H1 (cell line): ENCODE results near the gene TNIP1. TPM values are rescaled to one million over a fixed set of nuclear protein-coding genes. Genes with fewer than 3 reads are reported as not detected.

Experiments
- CTCF ChIA-PET: fragments of 300-600 bp; sonication (Branson Sonifier 250); formaldehyde crosslinking; loops from one replicate; lab custom pipeline; 2021; ENCODE audit not compliant: partially characterized antibody; lab: Charles Lee
- POLR2A ChIA-PET: fragments of 300-600 bp; sonication (Branson Sonifier 250); formaldehyde crosslinking; loops from one replicate; lab custom pipeline; 2021; ENCODE audit warnings: inconsistent platforms; ENCODE audit not compliant: partially characterized antibody; lab: Charles Lee
- DNase-seq, 2 experiments: peaks; one replicate each; pipeline versions ENCODE4 v3.0.0 to v3.0.0-alpha.2; 2010 to 2022; ENCODE audit warnings: low spot score in 2 of 2, low read depth in 1 of 2, mixed read lengths in 1 of 2
- FAIRE-seq: peaks from 2 replicates; lab custom pipeline; 2011; peaks lifted over from hg19 to GRCh38; lab: Jason Lieb, UNC
- H2AFZ ChIP-seq: 2 replicates; pipeline ENCODE4 v1.8.1; 2012; ENCODE audit warnings: low read length, inconsistent platforms
- H2AK5ac ChIP-seq: 2 replicates; pipeline ENCODE4 v1.6.1; 2013; ENCODE audit warnings: low read depth, low read length
- H2BK120ac ChIP-seq: replicated peaks from 2 replicates; pipeline ENCODE3; 2013; ENCODE audit warnings: low read depth, low read length, inconsistent platforms
- H2BK12ac ChIP-seq: 2 replicates; pipeline ENCODE4 v1.6.1; 2013; ENCODE audit warnings: low read depth, low read length
- H2BK15ac ChIP-seq: 2 replicates; pipeline ENCODE4 v1.6.1; 2013; ENCODE audit warnings: low read length
- H2BK20ac ChIP-seq: 2 replicates; pipeline ENCODE4 v1.6.1; 2013; ENCODE audit warnings: low read length
- H2BK5ac ChIP-seq: 2 replicates; pipeline ENCODE4 v1.6.1; 2013; ENCODE audit warnings: low read depth, low read length
- H3K14ac ChIP-seq: 2 replicates; pipeline ENCODE4 v1.6.1; 2013; ENCODE audit warnings: inconsistent platforms; ENCODE audit not compliant: insufficient read length
- H3K18ac ChIP-seq: 2 replicates; pipeline ENCODE4 v1.6.1; 2013; ENCODE audit warnings: low read length; ENCODE audit errors: extremely low read depth
- H3K23ac ChIP-seq: 2 replicates; pipeline ENCODE4 v1.6.1; 2013; ENCODE audit warnings: inconsistent platforms; ENCODE audit not compliant: insufficient read length
- H3K23me2 ChIP-seq: 2 replicates; pipeline ENCODE4 v1.6.1; 2013; ENCODE audit warnings: low read depth, low read length
- H3K27ac ChIP-seq: 2 replicates; pipeline ENCODE4 v1.6.1; 2011; ENCODE audit warnings: low read depth, low read length, inconsistent platforms
- H3K27me3 ChIP-seq, 4 experiments: replicated peaks in 1 of 4; 1 replicate in 1 of 4; 2 replicates in 3 of 4; pipeline versions ENCODE4 v1.6.1 to v1.8.1; 2011 to 2013; ENCODE audit warnings: low read length in 3 of 4, mild to moderate bottlenecking in 3 of 4, inconsistent platforms in 2 of 4, mixed read lengths in 2 of 4, moderate library complexity in 1 of 4; ENCODE audit not compliant: control insufficient read depth in 3 of 4, insufficient read depth in 3 of 4; ENCODE audit errors: extremely low read depth in 1 of 4
- H3K36me3 ChIP-seq, 4 experiments: 2 replicates each; pipeline versions ENCODE4 v1.6.1 to v1.8.1; 2011 to 2013; ENCODE audit warnings: mild to moderate bottlenecking in 4 of 4, low read length in 3 of 4, moderate library complexity in 2 of 4, control low read depth in 1 of 4, inconsistent platforms in 1 of 4; ENCODE audit not compliant: insufficient read depth in 4 of 4, control insufficient read depth in 2 of 4
- H3K4ac ChIP-seq: replicated peaks from 2 replicates; pipeline ENCODE3; 2013; ENCODE audit warnings: low read length, low read depth, mixed read lengths, inconsistent platforms; ENCODE audit not compliant: insufficient read length
- H3K4me1 ChIP-seq, 4 experiments: replicated peaks in 1 of 4; 1 replicate in 1 of 4; 2 replicates in 3 of 4; pipeline versions ENCODE4 v1.6.1 to v1.8.1; 2011 to 2013; ENCODE audit warnings: low read length in 3 of 4, inconsistent platforms in 2 of 4, mixed read lengths in 1 of 4; ENCODE audit not compliant: insufficient read depth in 4 of 4, control insufficient read depth in 3 of 4
- H3K4me2 ChIP-seq, 2 experiments: 2 replicates each; pipeline versions ENCODE4 v1.6.1 to v1.8.1; 2011 to 2013; ENCODE audit warnings: low read depth in 2 of 2, low read length in 2 of 2, control low read depth in 1 of 2, inconsistent platforms in 1 of 2, mild to moderate bottlenecking in 1 of 2; ENCODE audit not compliant: insufficient read depth in 1 of 2
- H3K4me3 ChIP-seq, 4 experiments: fragments of 200-600, 300-600 bp in 1 of 4; sonication (generic), shearing (Covaris generic), sonication (Bioruptor Twin) in 1 of 4; 2 replicates each; pipeline versions ENCODE4 v1.5.1 to v1.8.1; 2011 to 2016; ENCODE audit warnings: low read length in 4 of 4, low read depth in 3 of 4, control low read depth in 2 of 4, inconsistent platforms in 2 of 4, mild to moderate bottlenecking in 2 of 4, mixed read lengths in 1 of 4, moderate library complexity in 1 of 4; ENCODE audit not compliant: insufficient read depth in 2 of 4; ENCODE audit errors: extremely low read depth in 1 of 4
- H3K56ac ChIP-seq: replicated peaks from 2 replicates; pipeline ENCODE3; 2013; ENCODE audit warnings: low read depth, mild to moderate bottlenecking, mixed read lengths, low read length, inconsistent platforms; ENCODE audit not compliant: insufficient read length
- H3K79me1 ChIP-seq: 2 replicates; pipeline ENCODE4 v1.6.1; 2013; ENCODE audit warnings: low read depth, low read length, control low read depth
- H3K79me2 ChIP-seq, 2 experiments: 2 replicates each; pipeline versions ENCODE4 v1.6.1 to v1.8.1; 2012 to 2013; ENCODE audit warnings: low read length in 2 of 2, mild to moderate bottlenecking in 2 of 2, inconsistent platforms in 1 of 2; ENCODE audit not compliant: insufficient read depth in 2 of 2, control insufficient read depth in 1 of 2
- H3K9ac ChIP-seq, 4 experiments: replicated peaks in 1 of 4; 1 replicate in 1 of 4; 2 replicates in 3 of 4; pipeline versions ENCODE4 v1.6.1 to v1.8.1; 2011 to 2013; ENCODE audit warnings: low read depth in 3 of 4, low read length in 3 of 4, control low read depth in 2 of 4, mild to moderate bottlenecking in 2 of 4, moderate library complexity in 2 of 4, inconsistent platforms in 1 of 4; ENCODE audit errors: extremely low read depth in 1 of 4
- H3K9me3 ChIP-seq, 2 experiments: 2 replicates each; pipeline versions ENCODE4 v1.6.1 to v1.8.1; 2012 to 2013; ENCODE audit warnings: mild to moderate bottlenecking in 2 of 2, moderate library complexity in 2 of 2, control low read depth in 1 of 2, inconsistent platforms in 1 of 2, low read depth in 1 of 2, low read length in 1 of 2, mixed read lengths in 1 of 2; ENCODE audit not compliant: insufficient read depth in 2 of 2
- H4K20me1 ChIP-seq, 2 experiments: replicated peaks in 1 of 2; 2 replicates each; pipeline versions ENCODE3 to v1.8.1; 2011 to 2013; ENCODE audit warnings: inconsistent platforms in 2 of 2, low read length in 2 of 2, mild to moderate bottlenecking in 1 of 2; ENCODE audit not compliant: insufficient read depth in 2 of 2, control insufficient read depth in 1 of 2
- H4K5ac ChIP-seq: 2 replicates; pipeline ENCODE4 v1.6.1; 2013; ENCODE audit warnings: low read length, low read depth, mixed read lengths, inconsistent platforms; ENCODE audit not compliant: insufficient read length
- H4K8ac ChIP-seq: 2 replicates; pipeline ENCODE4 v1.8.0; 2013; ENCODE audit warnings: mild to moderate bottlenecking, moderate library complexity, low read length, inconsistent platforms; ENCODE audit not compliant: insufficient read depth; ENCODE audit errors: extremely low read depth
- H4K91ac ChIP-seq: replicated peaks from 2 replicates; pipeline ENCODE3; 2013; ENCODE audit warnings: low read length, mixed read lengths, inconsistent platforms; ENCODE audit not compliant: insufficient read length
- BACH1 ChIP-seq: IDR thresholded peaks from 2 replicates; pipeline ENCODE4 v1.6.1; 2012; ENCODE audit warnings: low read length, improper control_type of control experiment
- JUN ChIP-seq: IDR thresholded peaks from 2 replicates; pipeline ENCODE4 v1.6.1; 2011; ENCODE audit warnings: low read depth, mild to moderate bottlenecking, improper control_type of control experiment, low read length
- SUZ12 ChIP-seq: fragments of 200-600 bp; sonication (generic); IDR thresholded peaks from 2 replicates; pipeline ENCODE4 v1.6.1; 2012; ENCODE audit warnings: mild to moderate bottlenecking, inconsistent platforms, low read length, moderate library complexity, mixed read lengths
- TAF1 ChIP-seq: IDR thresholded peaks from 2 replicates; pipeline ENCODE4 v1.6.1; 2011; ENCODE audit warnings: mild to moderate bottlenecking, low read depth, low read length
- WGBS, 2 experiments: shearing (Covaris generic) in 1 of 2; methylation state at CpG; one replicate each; pipeline versions ENCODE4 v1.1.6 to v1.1.7; 2013 to 2015; ENCODE audit warnings: low lambda C conversion rate in 2 of 2, mixed read lengths in 2 of 2, inconsistent platforms in 1 of 2, low coverage in 1 of 2, missing lambda C conversion rate in 1 of 2; ENCODE audit not compliant: insufficient replicate concordance in 2 of 2, insufficient coverage in 1 of 2, insufficient read length in 1 of 2; ENCODE audit errors: extremely low coverage in 1 of 2, missing lambda C conversion rate in 1 of 2; 5-methylcytosine and 5-hydroxymethylcytosine counted together
- polyA plus RNA-seq, 7 experiments: library from polyadenylated mRNA; depleted of rRNA in 3 of 7; stranded (reverse) in 5 of 7; unstranded in 2 of 7; fragments of >200 nt in 5 of 7; fragments of 200-250 nt in 2 of 7; gene quantifications; 1 replicate in 5 of 7; 2 replicates in 1 of 7; 4 replicates in 1 of 7; pipeline versions ENCODE4 v1.2.1 to v1.2.3, GENCODE V29; 2011 to 2013; ENCODE audit warnings: missing spikeins in 2 of 7, mixed read lengths in 2 of 7
- total RNA-seq: library from RNA; stranded (reverse); fragmentation: NEBNext Ultra II Directional; extraction: Animal tissue kit (Norgen Biotek cat#: 25700); gene quantifications from 2 replicates; pipeline ENCODE4 v1.2.1, GENCODE V29; 2021
- TF ChIP-seq, protein P1 (sequence below): IDR thresholded peaks from 2 replicates; pipeline ENCODE4 v1.6.1; 2012; ENCODE audit warnings: low read length, inconsistent platforms

TNIP1 gene
- total and polyA plus RNA-seq, 2 of the 8 experiments (the other 6 are each of a cell fraction or from before 2014, with no cell fraction given): 14.2 to 31.9 TPM

DNA sequence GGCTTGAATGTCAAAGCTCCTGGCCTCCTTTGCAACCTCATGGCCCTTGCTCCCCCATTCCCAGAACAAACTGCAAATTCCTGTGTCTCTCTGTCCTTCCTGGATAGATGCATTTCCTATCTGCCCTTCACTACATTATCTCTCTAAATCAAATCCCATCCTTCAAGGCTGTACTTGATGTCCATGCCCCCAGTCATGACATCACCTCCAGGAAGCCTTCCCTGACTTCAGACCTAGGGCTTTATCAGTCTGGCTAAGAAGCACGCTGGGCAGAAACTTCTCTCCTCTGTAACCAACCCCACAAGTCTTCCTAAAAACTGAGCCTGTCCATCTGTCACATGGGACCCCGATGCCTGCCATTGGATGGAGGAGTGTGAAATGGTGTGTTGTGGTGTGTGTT is 25.7 kb upstream of the TNIP1 start:
- FAIRE-seq: no peak
- H2BK20ac ChIP-seq: no peak overlapping the region
- no peak overlapping the region for H2BK5ac ChIP-seq
- CTCF ChIA-PET: interaction anchor here (1.2 to 29.9 kb wide), 7 partner anchors 9 to 104 kb away, joined by 3 to 777 read pairs (median 10); partner anchors contain the start of gene TNIP1
- POLR2A ChIA-PET: interaction anchor here (0.9 to 1.4 kb wide), 2 partner anchors 10 to 25 kb away, joined by 3 read pairs; partner anchors contain the start of gene TNIP1
- no peak overlapping the region for H4K5ac ChIP-seq
- H3K4ac ChIP-seq: no peak overlapping the region
- DNase-seq: no peak
- H3K23ac ChIP-seq: no peak overlapping the region
- H2BK120ac ChIP-seq: no peak overlapping the region
- H3K23me2 ChIP-seq: peaks cover 2% of the 10 kb centered on the region; the same call in 1 of the 2 replicates
- WGBS, 2 experiments: 87% methylated on average over 2 of the region's 2 CpGs; no CpG with 5 or more reads in 1 of the 2 experiments
- no peak overlapping the region for H4K91ac ChIP-seq
- H3K79me1 ChIP-seq: no peaks in the 10 kb centered on the region
- no peak overlapping the region for H3K27ac ChIP-seq
- no peak overlapping the region for H3K4me2 ChIP-seq
- H3K27me3 ChIP-seq: no peaks in the 10 kb centered on the region; a peak in 1 of 7 replicates
- no peaks in the 10 kb centered on the region for H3K79me2 ChIP-seq
- peaks cover 0 to 15% (median 7%) of the 10 kb centered on the region in 4 experiments; a peak in 5 of 8 replicates for H3K36me3 ChIP-seq
- no peak overlapping the region for H4K8ac ChIP-seq
- no peak overlapping the region for H2BK15ac ChIP-seq
- H4K20me1 ChIP-seq: peaks cover 2 to 4% of the 10 kb centered on the region in 2 experiments
- no peak overlapping the region for H3K4me3 ChIP-seq
- no peak overlapping the region for H3K14ac ChIP-seq
- no peak overlapping the region for H3K18ac ChIP-seq
- H3K56ac ChIP-seq: no peak overlapping the region
- H3K9me3 ChIP-seq: no peaks in the 10 kb centered on the region
- H2BK12ac ChIP-seq: no peak overlapping the region
- no peaks in the 10 kb centered on the region for H3K4me1 ChIP-seq
- no peak overlapping the region for H2AFZ ChIP-seq
- TF ChIP-seq, protein P1, sequence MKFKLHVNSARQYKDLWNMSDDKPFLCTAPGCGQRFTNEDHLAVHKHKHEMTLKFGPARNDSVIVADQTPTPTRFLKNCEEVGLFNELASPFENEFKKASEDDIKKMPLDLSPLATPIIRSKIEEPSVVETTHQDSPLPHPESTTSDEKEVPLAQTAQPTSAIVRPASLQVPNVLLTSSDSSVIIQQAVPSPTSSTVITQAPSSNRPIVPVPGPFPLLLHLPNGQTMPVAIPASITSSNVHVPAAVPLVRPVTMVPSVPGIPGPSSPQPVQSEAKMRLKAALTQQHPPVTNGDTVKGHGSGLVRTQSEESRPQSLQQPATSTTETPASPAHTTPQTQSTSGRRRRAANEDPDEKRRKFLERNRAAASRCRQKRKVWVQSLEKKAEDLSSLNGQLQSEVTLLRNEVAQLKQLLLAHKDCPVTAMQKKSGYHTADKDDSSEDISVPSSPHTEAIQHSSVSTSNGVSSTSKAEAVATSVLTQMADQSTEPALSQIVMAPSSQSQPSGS: no peak
- TF ChIP-seq TAF1 (no peak), BACH1 (no peak), SUZ12 (no peak), JUN (no peak)
- H2AK5ac ChIP-seq: no peak overlapping the region
- no peak overlapping the region for H3K9ac ChIP-seq
